ENCODE measurements around the gene ISCU.

DNA sequence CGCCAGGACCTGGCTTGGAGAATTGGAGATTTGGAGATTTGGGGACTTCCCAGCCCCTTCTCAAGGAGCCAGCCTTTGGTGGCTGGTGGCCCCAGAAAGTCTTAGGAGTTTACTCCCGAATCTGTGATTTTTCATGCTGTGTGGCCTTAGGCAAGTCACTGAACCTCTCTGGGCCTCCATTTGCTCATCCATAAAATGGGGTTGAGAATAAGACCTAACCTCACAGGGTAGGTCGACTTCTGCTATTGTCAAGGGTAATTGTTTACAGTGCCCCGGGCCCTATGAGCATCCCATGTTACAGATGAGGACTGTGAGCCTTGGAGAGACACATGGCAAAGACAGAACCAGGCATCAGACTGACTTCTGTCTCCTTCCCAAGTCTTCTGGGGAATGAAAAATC, 51.6 kb downstream of the ISCU start:
- TF ChIP-seq, protein P1, sequence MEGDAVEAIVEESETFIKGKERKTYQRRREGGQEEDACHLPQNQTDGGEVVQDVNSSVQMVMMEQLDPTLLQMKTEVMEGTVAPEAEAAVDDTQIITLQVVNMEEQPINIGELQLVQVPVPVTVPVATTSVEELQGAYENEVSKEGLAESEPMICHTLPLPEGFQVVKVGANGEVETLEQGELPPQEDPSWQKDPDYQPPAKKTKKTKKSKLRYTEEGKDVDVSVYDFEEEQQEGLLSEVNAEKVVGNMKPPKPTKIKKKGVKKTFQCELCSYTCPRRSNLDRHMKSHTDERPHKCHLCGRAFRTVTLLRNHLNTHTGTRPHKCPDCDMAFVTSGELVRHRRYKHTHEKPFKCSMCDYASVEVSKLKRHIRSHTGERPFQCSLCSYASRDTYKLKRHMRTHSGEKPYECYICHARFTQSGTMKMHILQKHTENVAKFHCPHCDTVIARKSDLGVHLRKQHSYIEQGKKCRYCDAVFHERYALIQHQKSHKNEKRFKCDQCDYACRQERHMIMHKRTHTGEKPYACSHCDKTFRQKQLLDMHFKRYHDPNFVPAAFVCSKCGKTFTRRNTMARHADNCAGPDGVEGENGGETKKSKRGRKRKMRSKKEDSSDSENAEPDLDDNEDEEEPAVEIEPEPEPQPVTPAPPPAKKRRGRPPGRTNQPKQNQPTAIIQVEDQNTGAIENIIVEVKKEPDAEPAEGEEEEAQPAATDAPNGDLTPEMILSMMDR (IDR thresholded peaks at IDR 0.05; ENCODE audit: low read depth, low read length), result no peak
- no peak for TF ChIP-seq EZH2phosphoT487 (IDR thresholded peaks at IDR 0.05; ENCODE audit: low read depth)

Data from OCI-LY3 (cell line).